HUES48 (cell line): ENCODE results near the gene RADIL.

Experiments used
- H3K27ac ChIP-seq: one replicate; pipeline ENCODE4 v1.7.0; 2013; ENCODE audit warnings: low read depth, low read length, inconsistent platforms
- H3K27me3 ChIP-seq: 2 replicates; pipeline ENCODE4 v1.6.1; 2013; ENCODE audit warnings: mild to moderate bottlenecking, low read length; ENCODE audit not compliant: control insufficient read depth, insufficient read depth
- H3K36me3 ChIP-seq: 2 replicates; pipeline ENCODE4 v1.6.1; 2013; ENCODE audit warnings: low read length; ENCODE audit not compliant: control insufficient read depth, insufficient read depth
- H3K4me1 ChIP-seq: 2 replicates; pipeline ENCODE4 v1.6.1; 2013; ENCODE audit warnings: mild to moderate bottlenecking, low read length; ENCODE audit not compliant: control insufficient read depth, insufficient read depth
- H3K4me3 ChIP-seq: 2 replicates; pipeline ENCODE4 v1.5.1; 2013; ENCODE audit warnings: mild to moderate bottlenecking, low read depth, low read length
- H3K9ac ChIP-seq: 2 replicates; pipeline ENCODE4 v1.6.1; 2013; ENCODE audit warnings: mild to moderate bottlenecking, low read depth, low read length, moderate library complexity
- H3K9me3 ChIP-seq: 2 replicates; pipeline ENCODE4 v1.6.1; 2013; ENCODE audit warnings: low read length; ENCODE audit not compliant: control insufficient read depth, insufficient read depth

Gene RADIL

DNA sequence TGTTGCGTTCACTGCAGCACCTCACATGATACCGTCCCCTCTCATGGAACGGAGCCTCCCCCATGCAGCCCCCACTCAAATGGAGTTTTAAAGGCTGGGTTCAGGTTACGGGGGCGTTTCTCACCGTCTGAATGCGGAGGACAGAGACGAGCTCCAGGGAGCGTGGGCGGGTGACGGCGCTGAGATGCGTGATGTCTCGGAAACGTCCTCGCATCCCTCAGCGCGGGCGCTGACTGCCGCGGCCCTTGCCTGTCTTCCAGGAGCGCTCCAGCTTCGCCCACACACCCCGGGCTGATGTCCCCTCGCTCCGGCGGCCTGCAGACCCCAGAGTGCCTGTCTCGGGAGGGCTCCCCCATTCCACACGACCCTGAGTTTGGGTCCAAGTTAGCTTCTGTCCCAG is 124.7 kb downstream of the RADIL start:
- Histone ChIP-seq H3K36me3 (peaks cover 43% of the 10 kb centered on the region), H3K27ac (no peak overlapping the region), H3K4me3 (no peak overlapping the region), H3K4me1 (no peaks in the 10 kb centered on the region), H3K27me3 (no peaks in the 10 kb centered on the region), H3K9me3 (no peaks in the 10 kb centered on the region), H3K9ac (no peak overlapping the region)

DNA sequence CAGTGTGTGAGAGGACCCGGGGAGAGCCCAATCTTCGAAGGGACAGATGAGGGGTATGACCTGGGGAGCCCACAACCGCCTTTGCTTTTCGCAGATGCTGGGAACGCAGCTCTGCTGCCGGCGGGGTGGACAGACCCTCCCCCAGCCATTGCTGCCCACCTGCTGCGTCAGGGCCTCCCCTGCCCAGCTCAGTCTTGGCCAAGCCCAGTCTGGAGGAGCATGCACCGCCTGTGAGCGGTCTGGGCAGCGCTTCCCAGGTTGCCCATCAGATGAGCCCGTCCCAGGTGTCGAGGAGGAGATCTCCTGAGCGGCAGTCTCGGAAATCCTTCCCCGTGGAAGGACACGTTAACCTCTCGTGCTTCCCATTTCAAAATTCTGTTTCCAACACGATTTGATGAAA is 125.4 kb downstream of the RADIL start:
- Histone ChIP-seq H3K9me3 (no peaks in the 10 kb centered on the region), H3K36me3 (peaks cover 37% of the 10 kb centered on the region), H3K9ac (no peak overlapping the region), H3K4me3 (no peak overlapping the region), H3K4me1 (no peaks in the 10 kb centered on the region), H3K27me3 (no peaks in the 10 kb centered on the region), H3K27ac (no peak overlapping the region)

DNA sequence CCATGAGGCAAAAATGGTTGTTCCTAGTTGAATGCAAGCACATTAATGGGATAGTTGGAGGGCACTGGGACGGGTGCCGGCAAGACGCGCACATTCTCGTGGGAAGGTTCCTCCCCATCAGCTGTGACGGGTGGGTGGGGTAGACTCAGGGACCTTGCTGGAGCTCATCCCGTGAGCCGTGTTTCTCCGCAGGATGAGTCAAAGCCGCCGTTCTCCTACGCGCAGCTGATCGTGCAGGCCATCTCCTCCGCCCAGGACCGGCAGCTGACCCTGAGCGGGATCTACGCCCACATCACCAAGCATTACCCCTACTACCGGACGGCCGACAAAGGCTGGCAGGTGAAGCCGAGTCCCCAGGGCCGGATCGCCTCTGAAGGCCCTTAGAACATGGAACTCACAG is 128.5 kb downstream of the RADIL start:
- no peak overlapping the region for H3K9ac ChIP-seq
- no peaks in the 10 kb centered on the region for H3K4me1 ChIP-seq
- no peaks in the 10 kb centered on the region for H3K27me3 ChIP-seq
- no peak overlapping the region for H3K4me3 ChIP-seq
- peaks cover 24% of the 10 kb centered on the region for H3K36me3 ChIP-seq
- no peak overlapping the region for H3K27ac ChIP-seq
- H3K9me3 ChIP-seq: no peaks in the 10 kb centered on the region

DNA sequence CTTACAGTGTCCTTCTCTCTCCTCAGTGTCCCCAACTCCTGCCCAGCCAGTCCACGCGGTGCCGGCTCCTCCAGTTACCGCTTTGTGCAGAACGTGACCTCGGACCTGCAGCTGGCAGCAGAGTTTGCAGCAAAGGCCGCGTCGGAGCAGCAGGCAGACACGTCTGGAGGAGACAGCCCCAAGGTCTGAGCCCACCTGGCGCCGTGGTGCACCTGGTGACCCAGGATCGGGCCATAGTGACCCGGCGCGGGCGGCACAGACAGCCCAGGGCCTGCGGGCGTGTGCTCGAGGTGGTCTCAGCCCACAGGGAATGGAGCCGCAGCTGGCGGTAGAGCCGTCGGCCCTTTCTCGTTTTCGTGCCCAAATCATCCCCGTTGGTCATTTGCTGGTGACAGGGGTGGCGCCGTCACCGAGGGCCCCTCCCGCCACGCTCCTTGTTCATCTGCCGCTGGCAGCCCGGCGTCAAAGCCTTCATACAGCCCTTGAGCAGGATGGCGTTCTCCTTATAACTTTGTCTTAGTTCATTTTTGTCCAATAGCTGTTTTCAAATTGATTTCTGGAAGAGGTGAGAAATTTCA is 129.0 kb downstream of the RADIL start:
- H3K4me1 ChIP-seq: no peaks in the 10 kb centered on the region
- no peaks in the 10 kb centered on the region for H3K27me3 ChIP-seq
- no peak overlapping the region for H3K27ac ChIP-seq
- no peak overlapping the region for H3K4me3 ChIP-seq
- H3K9ac ChIP-seq: no peak overlapping the region
- no peaks in the 10 kb centered on the region for H3K9me3 ChIP-seq
- peaks cover 21% of the 10 kb centered on the region for H3K36me3 ChIP-seq

DNA sequence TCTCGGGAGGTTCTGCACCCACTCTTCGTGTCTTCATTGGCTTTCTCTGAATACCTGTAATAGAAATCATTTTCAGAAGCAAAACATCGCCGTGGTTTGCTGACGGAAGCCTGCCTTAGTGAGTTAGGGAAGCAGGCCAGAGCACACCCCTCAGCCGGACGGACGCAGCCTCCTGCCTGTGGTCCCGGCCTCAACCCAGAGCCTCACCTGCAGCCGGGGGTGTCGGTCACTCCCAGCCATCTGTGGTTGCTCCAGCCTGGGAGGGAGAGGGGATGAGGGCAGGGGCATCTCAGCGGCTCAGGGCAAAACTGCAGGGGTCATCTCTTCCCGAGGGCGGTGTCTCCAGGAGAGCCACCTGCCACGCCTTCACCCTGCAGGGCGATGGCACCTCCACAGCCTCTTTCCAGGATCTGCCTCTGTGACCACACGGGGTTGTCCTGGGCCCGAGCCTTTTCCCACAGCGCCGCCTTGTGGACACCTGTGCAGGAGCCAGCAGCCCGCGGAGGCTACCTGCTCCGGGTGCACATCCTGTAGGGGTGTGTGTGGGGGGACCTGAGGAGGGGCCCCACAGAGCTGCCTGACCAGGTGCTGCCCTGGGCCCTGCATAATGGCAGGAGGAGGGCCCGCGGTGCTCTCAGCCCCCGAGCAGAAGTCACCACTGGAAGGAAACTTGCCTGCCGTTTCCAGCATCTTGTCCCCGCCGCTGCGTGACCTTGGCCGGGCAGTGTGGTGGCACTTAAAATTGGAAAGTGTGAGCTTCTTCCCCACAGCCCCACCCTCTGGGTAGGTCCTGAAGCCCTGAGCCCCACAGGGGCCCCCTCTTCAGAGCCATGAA is 129.7 kb downstream of the RADIL start:
- Histone ChIP-seq H3K4me1 (no peaks in the 10 kb centered on the region), H3K9me3 (no peaks in the 10 kb centered on the region), H3K9ac (no peak overlapping the region), H3K27ac (no peak overlapping the region), H3K36me3 (peaks cover 17% of the 10 kb centered on the region), H3K4me3 (no peak overlapping the region), H3K27me3 (no peaks in the 10 kb centered on the region)

DNA sequence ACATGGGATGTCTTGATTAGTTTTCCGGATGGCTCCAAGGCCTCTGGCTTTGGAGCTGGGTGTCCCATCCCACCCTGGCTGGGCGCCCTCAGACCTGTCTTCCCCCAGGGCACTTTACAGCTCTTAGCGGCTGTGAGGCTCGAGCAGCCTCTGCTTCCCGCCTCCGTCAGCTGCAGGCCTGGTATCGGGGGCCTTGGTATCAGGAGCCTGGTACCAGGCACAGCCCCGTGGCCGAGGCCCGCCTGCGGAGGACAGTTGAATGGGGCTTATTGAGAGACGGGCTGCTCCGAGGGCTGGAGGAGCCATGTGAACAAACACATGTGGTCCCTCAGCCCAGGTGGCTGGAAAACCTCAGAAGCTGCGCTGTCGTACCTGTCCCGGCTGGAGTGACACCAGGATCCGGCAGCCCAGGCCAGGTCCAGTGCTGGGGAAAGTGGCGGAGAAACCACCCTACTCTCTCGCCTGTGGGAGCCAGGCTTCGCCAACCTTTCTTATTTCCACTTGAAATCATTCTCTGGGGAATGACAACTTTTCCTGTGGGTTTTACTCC is 132.0 kb downstream of the RADIL start:
- no peak overlapping the region for H3K9ac ChIP-seq
- H3K36me3 ChIP-seq: peaks cover 13% of the 10 kb centered on the region
- no peak overlapping the region for H3K27ac ChIP-seq
- peaks cover 3% of the 10 kb centered on the region; the same call in 1 of the 2 replicates for H3K27me3 ChIP-seq
- no peaks in the 10 kb centered on the region for H3K4me1 ChIP-seq
- H3K9me3 ChIP-seq: no peaks in the 10 kb centered on the region
- H3K4me3 ChIP-seq: no peak overlapping the region

DNA sequence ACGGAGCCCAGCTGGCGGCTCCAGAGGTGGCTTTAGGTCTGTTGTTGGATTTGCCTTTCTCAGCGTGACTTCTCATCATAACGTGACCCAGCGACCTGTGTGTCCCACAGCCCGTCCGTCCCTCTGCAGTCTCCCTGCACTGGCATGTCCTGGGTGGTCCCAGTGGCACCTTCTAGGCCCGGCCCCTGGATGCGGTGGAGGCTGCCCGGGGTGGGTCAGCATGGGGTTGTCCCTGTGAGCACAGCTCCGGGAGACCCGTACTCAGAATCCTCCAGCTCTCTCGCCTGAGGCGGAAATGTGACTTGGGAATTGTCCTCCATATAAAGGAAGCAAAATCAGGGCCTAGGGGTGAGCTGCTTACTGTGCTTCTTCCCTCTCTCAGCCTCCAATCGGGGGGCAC is 133.7 kb downstream of the RADIL start:
- H3K27ac ChIP-seq: no peak overlapping the region
- no peaks in the 10 kb centered on the region for H3K9me3 ChIP-seq
- H3K9ac ChIP-seq: no peak overlapping the region
- peaks cover 4% of the 10 kb centered on the region; the same call in 1 of the 2 replicates for H3K36me3 ChIP-seq
- H3K4me1 ChIP-seq: peaks cover 6% of the 10 kb centered on the region
- no peak overlapping the region for H3K4me3 ChIP-seq
- H3K27me3 ChIP-seq: peaks cover 13% of the 10 kb centered on the region

DNA sequence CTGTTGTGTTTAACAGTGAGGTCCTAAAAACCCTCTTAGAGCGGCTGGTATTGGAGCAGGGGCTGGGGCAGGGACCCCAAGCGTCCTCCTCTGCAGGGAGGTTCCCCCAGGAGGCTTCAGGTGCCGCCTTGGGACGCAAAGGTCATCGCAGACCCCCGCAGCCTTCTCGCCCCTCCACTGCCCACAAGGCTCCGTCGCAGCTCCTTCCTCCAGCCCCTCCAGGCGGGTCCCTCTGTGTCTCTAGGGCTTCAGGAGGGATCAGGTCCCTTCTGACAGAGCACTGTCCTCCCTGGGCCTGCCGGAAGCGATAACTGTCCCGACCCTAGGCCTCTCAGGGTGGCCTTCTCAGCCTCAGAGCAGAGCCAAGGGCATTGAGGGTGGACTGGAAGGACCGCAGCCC is 134.2 kb downstream of the RADIL start:
- no peaks in the 10 kb centered on the region for H3K9me3 ChIP-seq
- peaks cover 15% of the 10 kb centered on the region for H3K27me3 ChIP-seq
- no peak overlapping the region for H3K4me3 ChIP-seq
- no peak overlapping the region for H3K9ac ChIP-seq
- H3K36me3 ChIP-seq: no peaks in the 10 kb centered on the region
- peaks cover 8% of the 10 kb centered on the region for H3K4me1 ChIP-seq
- no peak overlapping the region for H3K27ac ChIP-seq
